Gastroesophageal sphincter (tissue), 3 donors: ENCODE results near the gene C2CD2.

Experiments
- CTCF ChIP-seq, 4 experiments: fragments of 200-600 bp in 2 of 4; fragments of 450-650 bp in 2 of 4; sonication (generic) in 1 of 4; IDR thresholded peaks; one replicate each; pipeline ENCODE4 v1.5.1; 2017 to 2019; ENCODE audit warnings: antibody characterized with exemption in 4 of 4, mild to moderate bottlenecking in 2 of 4, moderate library complexity in 2 of 4
- POLR2AphosphoS5 ChIP-seq: sonication (generic); formaldehyde crosslinking; IDR thresholded peaks from one replicate; pipeline ENCODE4 v1.6.1; 2017; ENCODE audit warnings: antibody characterized with exemption

GRCh38 chr21:41897047-41897669 lies 56.7 kb downstream of the C2CD2 start:
- TF ChIP-seq CTCF (IDR thresholded peaks at IDR 0.05), result no peak
- TF ChIP-seq POLR2AphosphoS5, result no peak
